SU-DHL-6 (cell line): ENCODE data around the gene ZBTB11.

ENCODE experiments used
- EZH2phosphoT487 ChIP-seq: fragments of 200-600 bp; sonication (generic), shearing (Covaris generic); conservative IDR thresholded peaks from 2 replicates; pipeline ENCODE4 v1.6.1; 2018; ENCODE audit warnings: mild to moderate bottlenecking, antibody characterized with exemption, low read length, moderate library complexity, mixed read lengths
- TF ChIP-seq, protein P1 (sequence below): fragments of 200-600 bp; sonication (generic); IDR thresholded peaks from one replicate; pipeline ENCODE4 v1.5.1; 2017; ENCODE audit warnings: antibody characterized with exemption, mild to moderate bottlenecking, low read length, moderate library complexity; ENCODE audit not compliant: insufficient read depth, poor library complexity, severe bottlenecking

DNA sequence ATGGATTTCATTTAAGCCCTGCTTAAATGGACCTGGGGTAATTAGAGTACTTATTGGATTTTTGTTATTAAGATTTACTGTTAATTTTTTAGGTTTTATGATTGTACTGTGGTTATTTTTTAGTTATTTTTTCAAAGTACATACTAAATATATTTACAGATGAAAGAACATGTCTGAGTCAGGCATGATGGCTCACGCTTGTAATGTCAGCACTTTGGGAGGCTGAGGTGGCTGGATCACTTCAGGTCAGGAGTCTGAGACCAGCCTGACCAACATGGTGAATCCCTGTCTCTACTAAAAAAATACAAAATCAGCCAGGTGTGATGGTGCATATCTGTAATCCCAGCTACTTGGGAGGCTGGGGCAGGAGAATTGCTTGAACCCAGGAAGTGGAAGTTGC, 25.8 kb upstream of the ZBTB11 start:
- no peak for TF ChIP-seq EZH2phosphoT487
- TF ChIP-seq, protein P1, sequence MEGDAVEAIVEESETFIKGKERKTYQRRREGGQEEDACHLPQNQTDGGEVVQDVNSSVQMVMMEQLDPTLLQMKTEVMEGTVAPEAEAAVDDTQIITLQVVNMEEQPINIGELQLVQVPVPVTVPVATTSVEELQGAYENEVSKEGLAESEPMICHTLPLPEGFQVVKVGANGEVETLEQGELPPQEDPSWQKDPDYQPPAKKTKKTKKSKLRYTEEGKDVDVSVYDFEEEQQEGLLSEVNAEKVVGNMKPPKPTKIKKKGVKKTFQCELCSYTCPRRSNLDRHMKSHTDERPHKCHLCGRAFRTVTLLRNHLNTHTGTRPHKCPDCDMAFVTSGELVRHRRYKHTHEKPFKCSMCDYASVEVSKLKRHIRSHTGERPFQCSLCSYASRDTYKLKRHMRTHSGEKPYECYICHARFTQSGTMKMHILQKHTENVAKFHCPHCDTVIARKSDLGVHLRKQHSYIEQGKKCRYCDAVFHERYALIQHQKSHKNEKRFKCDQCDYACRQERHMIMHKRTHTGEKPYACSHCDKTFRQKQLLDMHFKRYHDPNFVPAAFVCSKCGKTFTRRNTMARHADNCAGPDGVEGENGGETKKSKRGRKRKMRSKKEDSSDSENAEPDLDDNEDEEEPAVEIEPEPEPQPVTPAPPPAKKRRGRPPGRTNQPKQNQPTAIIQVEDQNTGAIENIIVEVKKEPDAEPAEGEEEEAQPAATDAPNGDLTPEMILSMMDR, result no peak
